KBM-7 (cell line): ENCODE measurements around the gene SGPP2.

Experiments
- DNase-seq: peaks from one replicate; pipeline ENCODE4 v3.0.0-alpha.2; 2015
- in situ Hi-C: fragments of 300-500 bp; cut with MboI; formaldehyde crosslinking; loops from 2 replicates; pipeline ENCODE4 v1.14.3; 2020; ENCODE audit warnings: low sequenced_read_pairs, low pct_unique_long_range_greater_than_20kb, mixed read lengths

SGPP2 gene

GRCh38 chr2:222452422-222452950, 28.1 kb downstream of the SGPP2 start:
- in situ Hi-C loops = no loop called here
- DNase-seq = no peak

GRCh38 chr2:222456479-222457077, 32.2 kb downstream of the SGPP2 start:
- no peak for DNase-seq
- in situ Hi-C loops = no loop called here

- DNase-seq = no peak
- in situ Hi-C loops = no loop called here
These were observed 35.6 kb downstream of the SGPP2 start for GRCh38 chr2:222459983-222460382.

- in situ Hi-C loops = no loop called here
- DNase-seq = no peak
These were observed 41.4 kb downstream of the SGPP2 start for GRCh38 chr2:222465746-222466145.

GRCh38 chr2:222468346-222468745, 44.0 kb downstream of the SGPP2 start:
- no peak for DNase-seq
- in situ Hi-C loops = no loop called here

GRCh38 chr2:222470802-222471468, 46.6 kb downstream of the SGPP2 start:
- in situ Hi-C loops = no loop called here
- no peak for DNase-seq

- no peak for DNase-seq
- in situ Hi-C loops = no loop called here
These were observed 53.7 kb downstream of the SGPP2 start for GRCh38 chr2:222477962-222478608.

- no peak for DNase-seq
- in situ Hi-C loops = no loop called here
These were observed 55.5 kb downstream of the SGPP2 start for GRCh38 chr2:222479859-222480258.

- in situ Hi-C loops = no loop called here
- no peak for DNase-seq
These were observed 56.2 kb downstream of the SGPP2 start for GRCh38 chr2:222480497-222480896.

- DNase-seq = no peak
- in situ Hi-C loops = no loop called here
These were observed 57.6 kb downstream of the SGPP2 start for GRCh38 chr2:222481941-222482340.

GRCh38 chr2:222483513-222484039, 59.2 kb downstream of the SGPP2 start:
- in situ Hi-C loops = no loop called here
- peak; percentile 21 for DNase-seq

- in situ Hi-C loops = no loop called here
- no peak for DNase-seq
These were observed 61.2 kb downstream of the SGPP2 start for GRCh38 chr2:222485367-222486211.

GRCh38 chr2:222490131-222490530, 65.8 kb downstream of the SGPP2 start:
- in situ Hi-C loops = no loop called here

GRCh38 chr2:222492683-222493082, 68.3 kb downstream of the SGPP2 start:
- in situ Hi-C loops = no loop called here
- DNase-seq = no peak

More at GRCh38 chr2:222490131-222490530, 65.8 kb downstream of the SGPP2 start:
- DNase-seq = no peak

- in situ Hi-C loops = no loop called here
- DNase-seq = no peak
These were observed 69.9 kb downstream of the SGPP2 start for GRCh38 chr2:222494104-222494739.

GRCh38 chr2:222495388-222495787, 71.0 kb downstream of the SGPP2 start:
- in situ Hi-C loops = no loop called here
- DNase-seq = no peak

- in situ Hi-C loops = no loop called here
- no peak for DNase-seq
These were observed 74.9 kb downstream of the SGPP2 start for GRCh38 chr2:222499226-222499625.

- no peak for DNase-seq
- in situ Hi-C loops = no loop called here
These were observed 79.8 kb downstream of the SGPP2 start for GRCh38 chr2:222504191-222504590.

GRCh38 chr2:222504719-222505118, 80.4 kb downstream of the SGPP2 start:
- DNase-seq = no peak
- in situ Hi-C loops = no loop called here
